Measurements from ENCODE around the gene SEMA4D. TPM values are rescaled to one million over a fixed set of nuclear protein-coding genes. Genes with fewer than 3 reads are reported as not detected.

Gene SEMA4D
- total RNA-seq, 1 experiment from 2014 or later, result 8.0 TPM

GRCh38 chr9:89533411-89534095, 35.6 kb upstream of the SEMA4D start:
- no peaks in the 10 kb centered on the region for H3K79me2 ChIP-seq (ENCODE audit: low read length)
- H3K27ac ChIP-seq (ENCODE audit: low read length), result no peak overlapping the region
- H3K9me2 ChIP-seq (replicated peaks; ENCODE audit: low read length), result no peaks in the 10 kb centered on the region
- BruUV-seq (replicated peaks), result no TSS peak
- no peaks in the 10 kb centered on the region for H3K9me3 ChIP-seq (ENCODE audit: low read length)
- no peak for DNase-seq
- ChIA-PET POLR2A (ENCODE audit: unreplicated experiment) (no interaction called here), CTCF (no interaction called here)
- no peaks in the 10 kb centered on the region for H3K36me3 ChIP-seq (ENCODE audit: low read depth, low read length)
- H3K4me1 ChIP-seq (ENCODE audit: insufficient read depth, low read length), result 0 out of 2 replicates have a peak, but pooled peaks cover 4% of the 10 kb centered on the region
- no peaks in the 10 kb centered on the region for H3K27me3 ChIP-seq (ENCODE audit: low read length)
- no peak for TF ChIP-seq EZH2 (IDR thresholded peaks at IDR 0.05; ENCODE audit: low read length, unreplicated experiment)
- no peak for TF ChIP-seq EZH2phosphoT487 (IDR thresholded peaks at IDR 0.05; ENCODE audit: borderline replicate concordance, low read length)
- TF ChIP-seq, protein P1, sequence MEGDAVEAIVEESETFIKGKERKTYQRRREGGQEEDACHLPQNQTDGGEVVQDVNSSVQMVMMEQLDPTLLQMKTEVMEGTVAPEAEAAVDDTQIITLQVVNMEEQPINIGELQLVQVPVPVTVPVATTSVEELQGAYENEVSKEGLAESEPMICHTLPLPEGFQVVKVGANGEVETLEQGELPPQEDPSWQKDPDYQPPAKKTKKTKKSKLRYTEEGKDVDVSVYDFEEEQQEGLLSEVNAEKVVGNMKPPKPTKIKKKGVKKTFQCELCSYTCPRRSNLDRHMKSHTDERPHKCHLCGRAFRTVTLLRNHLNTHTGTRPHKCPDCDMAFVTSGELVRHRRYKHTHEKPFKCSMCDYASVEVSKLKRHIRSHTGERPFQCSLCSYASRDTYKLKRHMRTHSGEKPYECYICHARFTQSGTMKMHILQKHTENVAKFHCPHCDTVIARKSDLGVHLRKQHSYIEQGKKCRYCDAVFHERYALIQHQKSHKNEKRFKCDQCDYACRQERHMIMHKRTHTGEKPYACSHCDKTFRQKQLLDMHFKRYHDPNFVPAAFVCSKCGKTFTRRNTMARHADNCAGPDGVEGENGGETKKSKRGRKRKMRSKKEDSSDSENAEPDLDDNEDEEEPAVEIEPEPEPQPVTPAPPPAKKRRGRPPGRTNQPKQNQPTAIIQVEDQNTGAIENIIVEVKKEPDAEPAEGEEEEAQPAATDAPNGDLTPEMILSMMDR (conservative IDR thresholded peaks at IDR 0.05; ENCODE audit: low read depth, low read length), result no peak
- H3K4me2 ChIP-seq (ENCODE audit: low read length), result no peak overlapping the region
- no peak overlapping the region for H3K9ac ChIP-seq (ENCODE audit: low read length)
- H4K20me1 ChIP-seq (ENCODE audit: low read length), result no peaks in the 10 kb centered on the region
- H2AFZ ChIP-seq (ENCODE audit: low read length), result no peak overlapping the region
- no peak overlapping the region for H3K4me3 ChIP-seq (ENCODE audit: low read length)
- H3F3A ChIP-seq (ENCODE audit: low read length, unreplicated experiment), result no peaks in the 10 kb centered on the region
- intact Hi-C loops (cut with micrococcal nuclease), result no loop called here
- ATAC-seq, result no peak

- intact Hi-C loops (cut with micrococcal nuclease), result no loop called here
- H3K4me3 ChIP-seq (ENCODE audit: low read length), result no peak overlapping the region
- no peak for DNase-seq
- no peak overlapping the region for H3K4me2 ChIP-seq (ENCODE audit: low read length)
- no peaks in the 10 kb centered on the region for H3K9me2 ChIP-seq (replicated peaks; ENCODE audit: low read length)
- POLR2A ChIA-PET (ENCODE audit: unreplicated experiment), result no interaction called here
- ATAC-seq, result no peak
- H3K27ac ChIP-seq (ENCODE audit: low read length), result no peak overlapping the region
- CTCF ChIA-PET, result no interaction called here
- peaks cover 9% of the 10 kb centered on the region; the same call in 1 of the 2 replicates for H3K4me1 ChIP-seq (ENCODE audit: insufficient read depth, low read length)
- no peaks in the 10 kb centered on the region for H3K9me3 ChIP-seq (ENCODE audit: low read length)
- TF ChIP-seq EZH2 (IDR thresholded peaks at IDR 0.05; ENCODE audit: low read length, unreplicated experiment) (no peak), EZH2phosphoT487 (IDR thresholded peaks at IDR 0.05; ENCODE audit: borderline replicate concordance, low read length) (no peak)
- TF ChIP-seq, protein P1 (conservative IDR thresholded peaks at IDR 0.05; ENCODE audit: low read depth, low read length), result no peak
- H2AFZ ChIP-seq (ENCODE audit: low read length), result no peak overlapping the region
- H4K20me1 ChIP-seq (ENCODE audit: low read length), result no peaks in the 10 kb centered on the region
- no peak overlapping the region for H3K9ac ChIP-seq (ENCODE audit: low read length)
- H3F3A ChIP-seq (ENCODE audit: low read length, unreplicated experiment), result no peaks in the 10 kb centered on the region
- no peaks in the 10 kb centered on the region for H3K79me2 ChIP-seq (ENCODE audit: low read length)
- no peaks in the 10 kb centered on the region for H3K27me3 ChIP-seq (ENCODE audit: low read length)
- H3K36me3 ChIP-seq (ENCODE audit: low read depth, low read length), result no peaks in the 10 kb centered on the region
- no TSS peak for BruUV-seq (replicated peaks)
Measured at GRCh38 chr9:89532944-89533343, 35.0 kb upstream of the SEMA4D start.

DNA sequence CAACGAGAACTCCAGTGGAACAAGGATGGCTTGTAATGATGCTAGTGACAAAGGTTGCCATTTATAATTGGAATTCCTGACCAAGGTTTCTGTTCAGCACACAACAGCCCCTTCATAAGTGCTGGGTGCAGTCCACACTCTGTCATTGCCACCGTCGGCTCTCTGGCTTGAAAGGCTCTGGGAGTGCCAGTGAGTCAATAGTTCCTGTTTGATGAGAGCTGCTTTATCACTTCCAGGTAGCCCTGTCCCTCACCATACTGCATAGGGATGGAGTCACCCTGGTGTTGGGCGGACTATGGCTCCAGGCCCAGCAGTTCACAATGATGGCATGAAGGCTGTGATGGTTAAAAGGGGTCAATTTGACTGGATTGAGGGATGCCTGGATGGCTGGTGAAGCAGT, 34.6 kb upstream of the SEMA4D start:
- no peaks in the 10 kb centered on the region for H3K79me2 ChIP-seq (ENCODE audit: low read length)
- H3K9ac ChIP-seq (ENCODE audit: low read length), result no peak overlapping the region
- H3K4me3 ChIP-seq (ENCODE audit: low read length), result no peak overlapping the region
- no peaks in the 10 kb centered on the region for H4K20me1 ChIP-seq (ENCODE audit: low read length)
- ATAC-seq (no peak), DNase-seq (no peak)
- TF ChIP-seq EZH2phosphoT487 (IDR thresholded peaks at IDR 0.05; ENCODE audit: borderline replicate concordance, low read length) (no peak), EZH2 (IDR thresholded peaks at IDR 0.05; ENCODE audit: low read length, unreplicated experiment) (no peak)
- TF ChIP-seq, protein P1 (conservative IDR thresholded peaks at IDR 0.05; ENCODE audit: low read depth, low read length), result no peak
- H3K27ac ChIP-seq (ENCODE audit: low read length), result no peak overlapping the region
- ChIA-PET POLR2A (ENCODE audit: unreplicated experiment) (no interaction called here), CTCF (no interaction called here)
- no peaks in the 10 kb centered on the region for H3K9me3 ChIP-seq (ENCODE audit: low read length)
- no peaks in the 10 kb centered on the region for H3K36me3 ChIP-seq (ENCODE audit: low read depth, low read length)
- no peaks in the 10 kb centered on the region for H3F3A ChIP-seq (ENCODE audit: low read length, unreplicated experiment)
- no peaks in the 10 kb centered on the region for H3K27me3 ChIP-seq (ENCODE audit: low read length)
- BruUV-seq (replicated peaks), result no TSS peak
- H3K4me2 ChIP-seq (ENCODE audit: low read length), result no peak overlapping the region
- no peaks in the 10 kb centered on the region for H3K9me2 ChIP-seq (replicated peaks; ENCODE audit: low read length)
- peaks cover 9% of the 10 kb centered on the region; the same call in 1 of the 2 replicates for H3K4me1 ChIP-seq (ENCODE audit: insufficient read depth, low read length)
- H2AFZ ChIP-seq (ENCODE audit: low read length), result no peak overlapping the region
- intact Hi-C loops (cut with micrococcal nuclease), result no loop called here
